ENCODE measurements around the gene USP22.

USP22 gene

DNA sequence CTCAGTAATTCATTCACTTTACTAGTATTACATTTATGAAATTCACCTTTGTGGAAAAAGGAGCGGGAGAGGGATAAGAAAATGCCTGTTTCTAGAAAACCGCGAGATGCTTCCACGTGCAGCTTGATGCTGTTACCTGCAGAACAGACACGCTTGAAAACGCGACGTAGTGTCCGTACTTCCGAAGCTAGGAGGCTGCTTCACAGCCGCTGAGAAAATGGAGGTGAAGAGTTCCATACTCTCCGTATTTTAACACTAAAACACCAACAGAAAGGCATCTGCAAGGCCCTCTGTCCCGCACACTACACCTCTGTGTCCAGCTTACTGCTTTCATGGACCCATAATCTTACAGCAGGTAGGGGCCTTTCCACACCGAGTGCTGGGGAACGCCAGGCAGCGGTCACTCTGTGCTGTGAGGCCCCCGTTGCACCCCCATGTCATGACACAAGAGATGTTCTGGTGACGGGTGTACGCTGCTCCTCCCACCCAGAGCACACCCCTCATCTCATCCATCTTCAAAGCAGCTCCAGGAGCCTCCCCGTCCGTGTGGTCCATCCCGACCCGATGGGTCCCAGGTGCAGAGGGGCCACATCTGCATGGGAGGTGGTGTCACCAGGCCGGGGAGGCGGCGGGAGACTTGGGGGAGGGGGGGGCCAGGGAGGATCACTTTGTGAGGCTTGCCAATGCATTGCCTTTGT lies 40.4 kb downstream of the USP22 start:
- in situ Hi-C loops (cut with MboI; ENCODE audit: low sequenced_read_pairs) = no loop called here

DNA sequence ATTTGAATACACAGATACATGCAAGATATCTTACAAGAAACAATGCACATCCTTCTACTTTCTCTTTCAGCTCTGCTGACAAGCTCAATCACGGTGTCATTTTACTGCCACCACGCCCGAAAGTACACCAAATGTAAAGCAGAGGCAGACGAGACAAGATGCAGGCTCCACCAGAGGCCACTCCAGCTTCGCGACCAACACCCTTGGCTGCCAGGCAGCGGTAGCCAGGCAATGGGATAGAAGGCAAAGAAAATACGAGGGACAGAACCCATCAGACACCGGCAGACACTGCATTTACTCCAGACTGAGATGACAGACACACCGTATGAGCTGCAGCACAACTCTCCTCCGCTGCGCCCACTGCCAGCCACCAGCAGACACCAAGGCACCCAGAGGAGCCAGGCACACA lies 41.0 kb downstream of the USP22 start:
- in situ Hi-C loops (cut with MboI; ENCODE audit: low sequenced_read_pairs) = no loop called here

DNA sequence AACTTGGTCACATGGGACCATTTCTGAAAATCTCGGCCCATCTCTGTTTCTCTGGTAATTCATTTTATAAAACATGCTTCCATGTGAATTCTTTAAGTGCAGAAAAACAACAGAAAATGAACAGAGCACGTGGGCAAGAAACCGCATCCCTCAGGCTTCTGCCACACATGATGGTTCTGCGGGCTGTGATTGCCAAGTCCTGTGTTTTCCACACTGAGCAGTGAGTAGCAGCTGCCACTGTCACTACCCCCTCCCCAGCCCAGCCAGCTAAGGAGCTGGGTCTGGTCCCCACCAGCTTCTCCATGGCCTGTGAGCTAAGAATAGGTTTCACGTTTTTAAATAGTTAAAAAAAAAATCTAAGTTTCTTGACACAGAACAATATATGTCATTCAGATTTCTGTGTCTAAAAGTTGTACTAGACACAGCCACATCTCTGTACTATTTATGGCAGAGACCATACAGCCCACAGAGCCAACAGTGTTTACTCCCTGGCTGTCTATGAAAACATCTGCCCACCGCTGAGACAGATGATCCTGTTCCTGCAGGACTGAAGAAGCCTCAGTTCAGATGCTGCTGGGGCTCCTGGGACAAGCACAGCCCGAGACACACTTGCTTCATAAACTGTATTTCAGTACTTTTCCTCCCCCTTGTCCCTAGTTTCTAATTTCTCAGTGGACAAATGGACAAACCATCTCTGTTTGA lies 41.5 kb downstream of the USP22 start:
- in situ Hi-C loops (cut with MboI; ENCODE audit: low sequenced_read_pairs) = no loop called here

DNA sequence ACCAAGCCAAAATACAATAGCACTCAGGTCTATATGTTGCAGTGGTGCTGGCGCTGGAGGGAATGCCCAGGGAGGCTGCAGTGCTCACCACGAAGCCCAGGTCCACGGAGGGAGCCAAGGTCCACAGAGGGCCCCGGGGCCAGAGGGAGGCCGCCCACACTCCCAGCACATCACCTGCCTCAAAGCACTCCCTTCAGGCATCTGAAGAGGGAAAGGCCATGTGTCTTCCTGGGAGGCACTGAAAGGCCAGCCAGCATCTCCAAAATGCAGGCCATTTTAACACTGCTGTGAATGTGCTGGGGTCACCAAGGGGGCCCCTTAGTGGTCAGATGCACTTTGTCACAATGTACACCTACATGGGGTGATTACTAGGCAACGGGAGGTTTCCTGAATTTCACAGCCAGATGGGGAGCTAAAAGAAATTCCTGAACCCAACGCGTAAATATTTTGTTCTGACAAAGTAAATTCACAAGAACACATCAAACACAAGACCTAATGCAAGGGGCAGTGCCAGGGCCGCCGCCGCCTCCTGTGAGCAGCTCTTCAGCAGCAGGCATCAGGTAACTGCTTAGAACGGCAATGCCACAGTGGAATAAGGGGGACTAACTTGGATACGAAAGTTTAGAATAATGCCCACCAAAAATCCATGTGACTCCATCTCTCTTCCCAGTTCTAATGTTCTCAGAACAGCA lies 42.8 kb downstream of the USP22 start:
- in situ Hi-C loops (cut with MboI; ENCODE audit: low sequenced_read_pairs) = no loop called here

DNA sequence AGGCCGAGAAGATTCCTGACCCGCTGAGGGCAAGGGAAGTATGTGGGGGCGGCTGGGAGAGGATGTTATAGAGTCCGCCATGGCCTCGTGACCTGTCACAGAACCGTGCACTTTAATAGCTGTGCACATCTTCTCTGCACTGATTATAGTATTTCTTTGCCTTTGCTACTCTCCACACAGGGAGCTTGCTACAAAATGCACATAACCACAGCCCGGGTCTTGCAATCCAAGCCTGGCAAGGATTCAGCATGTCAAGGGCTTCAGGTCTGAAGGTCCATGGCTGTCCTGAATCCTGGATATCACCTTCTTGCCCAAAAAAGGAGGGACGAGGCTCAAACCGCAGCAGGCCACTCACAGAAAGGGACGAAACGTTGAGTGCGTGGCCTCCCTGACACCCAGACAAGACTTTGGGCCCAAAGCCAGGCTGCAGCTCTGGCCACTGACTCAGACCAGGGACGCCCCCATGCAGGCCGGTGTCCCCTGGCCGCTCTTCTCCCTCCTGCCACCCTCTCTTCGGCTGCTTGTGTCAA lies 43.7 kb downstream of the USP22 start:
- in situ Hi-C loops (cut with MboI; ENCODE audit: low sequenced_read_pairs) = no loop called here

DNA sequence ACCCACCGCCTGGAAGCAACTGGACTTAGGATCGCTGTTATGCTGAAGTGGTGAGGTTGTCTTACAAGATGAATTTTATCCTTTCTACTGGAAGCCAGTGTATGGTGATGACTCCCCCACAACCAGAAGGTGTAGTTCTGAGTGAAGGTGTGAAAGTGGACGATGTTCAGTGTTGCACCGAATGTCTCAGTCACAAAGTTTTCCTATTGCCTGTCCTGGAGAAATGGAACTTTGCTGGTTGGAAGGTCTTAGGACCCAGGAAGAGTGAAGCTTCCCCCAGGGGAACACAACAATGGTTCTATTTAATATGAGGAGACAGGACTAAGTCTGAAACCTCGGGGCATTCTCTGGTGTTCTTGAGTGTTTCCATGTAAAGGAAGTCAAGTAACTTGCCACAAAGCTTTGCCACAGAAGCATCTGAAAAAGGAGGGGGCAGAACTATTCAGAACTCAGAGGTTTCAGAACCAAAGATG lies 44.2 kb downstream of the USP22 start:
- in situ Hi-C loops (cut with MboI; ENCODE audit: low sequenced_read_pairs) = no loop called here

DNA sequence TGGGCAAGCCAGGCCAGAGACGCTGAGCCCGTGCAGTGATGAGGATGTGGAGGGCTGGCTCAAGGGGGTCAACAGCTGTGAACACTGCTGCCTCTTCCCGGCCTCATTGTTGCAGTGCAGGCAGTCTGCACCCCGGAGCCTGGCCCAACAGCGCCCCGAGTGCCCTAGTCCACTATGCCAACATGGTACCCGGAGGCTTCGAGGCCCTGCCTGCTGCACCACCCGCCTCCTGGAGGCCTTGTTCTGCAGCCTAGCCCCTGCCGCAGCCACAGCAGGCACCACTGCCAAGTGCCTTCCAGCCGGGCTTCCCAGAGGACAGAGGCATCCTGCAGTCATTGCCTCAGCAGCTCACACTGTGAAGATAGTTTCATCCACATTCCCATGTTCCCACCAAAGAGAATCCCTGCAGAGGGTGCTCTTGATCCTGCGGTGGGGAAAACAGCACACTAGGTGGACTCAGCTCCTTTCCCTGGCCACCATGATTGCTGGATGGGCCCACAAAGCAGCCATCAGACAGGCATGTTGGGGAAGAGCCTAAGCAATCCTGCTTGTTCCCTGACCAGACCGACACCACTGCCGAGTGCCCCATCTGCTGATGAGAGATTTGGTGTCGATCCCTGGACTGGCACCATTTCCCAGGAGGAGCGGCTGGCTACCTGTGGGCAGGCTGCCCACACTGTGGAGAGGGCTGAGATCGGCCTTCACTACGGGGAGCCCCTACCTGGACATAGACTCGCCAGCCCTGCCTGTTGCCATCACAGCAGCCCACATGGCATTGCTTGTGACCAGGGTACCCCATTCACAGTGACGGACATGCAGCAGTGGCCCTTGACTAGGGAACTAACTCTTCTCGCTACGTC lies 44.9 kb downstream of the USP22 start:
- in situ Hi-C loops (cut with MboI; ENCODE audit: low sequenced_read_pairs) = no loop called here

DNA sequence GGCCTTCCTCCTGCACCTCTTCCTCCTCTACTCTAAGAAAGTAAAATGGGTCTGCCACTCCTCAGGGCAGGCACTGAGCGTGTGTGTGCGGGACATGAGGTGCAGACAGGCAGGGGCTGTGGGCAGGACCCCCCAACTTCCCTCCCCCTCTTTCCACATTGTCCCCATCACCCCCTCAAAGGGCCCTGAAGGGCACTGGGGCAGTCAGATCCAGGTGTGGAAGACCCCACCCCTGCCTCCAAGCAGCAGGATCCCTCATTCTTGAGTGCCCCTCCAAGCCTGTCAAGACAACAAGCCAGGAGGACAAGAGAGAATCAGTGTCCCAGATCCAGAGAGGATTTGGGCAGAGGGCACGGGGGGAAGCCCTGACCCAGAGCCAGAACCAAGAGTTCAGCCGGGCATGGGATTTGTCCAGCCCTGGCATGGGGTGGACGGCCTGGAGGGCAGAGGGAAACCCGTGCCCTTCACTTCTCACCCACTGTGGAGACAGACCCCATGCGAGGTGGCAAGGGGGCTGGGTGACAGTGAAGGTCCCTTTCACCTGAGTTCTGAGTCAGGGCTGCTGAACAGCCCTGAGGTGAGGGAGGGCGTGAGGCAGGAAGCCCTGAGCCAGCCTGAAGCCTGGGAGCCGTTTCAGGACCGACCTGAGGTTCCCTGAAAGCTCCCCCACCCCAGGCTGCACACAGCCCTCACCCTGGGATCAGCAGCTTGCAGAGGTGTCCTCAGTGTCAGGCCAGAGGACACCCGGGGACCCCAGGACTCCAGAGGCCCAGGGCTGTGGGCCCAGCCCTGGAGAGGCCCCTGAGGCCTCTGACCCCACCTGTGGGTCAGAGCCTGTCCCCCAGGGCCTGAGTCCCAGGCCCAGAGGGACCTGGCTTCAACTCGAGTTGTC lies 45.8 kb downstream of the USP22 start:
- in situ Hi-C loops (cut with MboI; ENCODE audit: low sequenced_read_pairs) = no loop called here

DNA sequence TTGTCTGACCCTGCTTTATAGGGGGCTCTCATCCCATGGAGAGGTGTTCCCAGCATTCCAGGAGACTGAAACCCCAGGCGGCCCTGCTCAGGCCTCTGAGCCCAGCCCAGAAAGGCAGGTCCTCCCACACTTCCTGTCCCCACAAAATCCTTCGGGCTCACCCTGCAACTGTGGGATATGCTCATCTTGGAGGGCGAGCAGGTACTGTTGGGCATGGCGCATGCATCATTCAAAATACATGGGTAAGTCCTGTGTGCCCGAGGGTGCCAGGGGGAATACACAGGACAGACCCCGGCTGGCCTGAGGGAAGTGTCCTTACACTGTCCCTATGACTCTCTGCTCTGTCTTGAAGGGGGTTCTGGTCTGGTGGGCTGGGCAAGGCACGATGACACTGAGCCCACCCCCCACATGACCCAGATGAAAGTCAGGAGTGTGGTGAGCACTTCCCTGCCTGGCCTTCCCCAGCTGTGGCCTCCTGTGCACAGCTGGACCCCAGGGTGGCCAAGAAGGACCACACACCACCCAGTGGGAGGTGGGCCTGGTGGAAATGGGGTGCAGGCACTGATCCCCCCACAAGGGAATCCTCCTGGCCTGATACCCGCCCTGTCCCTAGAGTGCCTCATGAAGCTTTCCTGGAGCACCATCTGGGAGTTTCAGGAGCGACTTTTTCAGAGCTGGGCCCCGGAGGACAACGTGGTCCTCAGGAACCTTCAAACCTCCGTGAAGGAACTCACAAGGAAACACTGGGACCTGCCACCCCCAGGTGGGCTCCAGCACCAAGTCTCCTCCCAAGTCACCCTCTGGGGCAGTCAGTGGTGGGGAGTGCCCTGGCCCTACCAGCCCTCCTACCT lies 46.7 kb downstream of the USP22 start:
- in situ Hi-C loops (cut with MboI; ENCODE audit: low sequenced_read_pairs) = no loop called here

DNA sequence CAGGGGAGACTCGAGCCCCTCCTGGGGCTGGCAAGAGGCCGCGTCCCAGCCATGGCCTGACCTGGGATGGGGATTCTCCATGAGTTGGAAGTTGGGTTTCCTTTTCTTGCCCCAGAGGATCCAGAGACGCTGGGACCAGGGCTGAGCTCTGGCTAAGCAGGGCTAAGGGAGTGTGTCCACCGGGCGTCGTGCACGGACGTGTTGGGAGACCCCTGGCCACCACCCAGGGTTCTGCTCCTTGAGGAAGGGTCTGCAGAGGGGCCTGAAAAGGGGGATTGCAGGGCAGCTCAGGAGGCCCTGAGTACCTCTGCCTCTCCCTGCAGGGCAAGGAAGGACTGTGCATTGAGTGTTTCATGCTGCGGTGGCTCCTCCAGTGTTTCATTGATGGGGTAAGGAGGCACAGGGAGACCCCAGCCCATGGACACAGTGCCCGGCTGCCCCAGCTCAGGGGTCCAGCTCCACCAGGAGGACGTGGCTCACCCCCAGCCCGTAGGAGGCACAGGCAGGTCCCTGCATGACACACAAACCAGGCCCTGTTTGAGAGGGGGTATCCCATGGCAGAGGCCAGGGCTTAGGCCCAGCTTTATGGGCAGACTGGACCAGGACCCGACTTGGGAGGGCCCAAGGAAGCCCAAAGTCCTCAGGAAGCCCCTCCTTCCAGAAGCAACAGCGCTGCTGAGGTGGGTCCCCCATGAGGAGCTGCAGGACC lies 47.5 kb downstream of the USP22 start:
- in situ Hi-C loops (cut with MboI; ENCODE audit: low sequenced_read_pairs) = no loop called here

DNA sequence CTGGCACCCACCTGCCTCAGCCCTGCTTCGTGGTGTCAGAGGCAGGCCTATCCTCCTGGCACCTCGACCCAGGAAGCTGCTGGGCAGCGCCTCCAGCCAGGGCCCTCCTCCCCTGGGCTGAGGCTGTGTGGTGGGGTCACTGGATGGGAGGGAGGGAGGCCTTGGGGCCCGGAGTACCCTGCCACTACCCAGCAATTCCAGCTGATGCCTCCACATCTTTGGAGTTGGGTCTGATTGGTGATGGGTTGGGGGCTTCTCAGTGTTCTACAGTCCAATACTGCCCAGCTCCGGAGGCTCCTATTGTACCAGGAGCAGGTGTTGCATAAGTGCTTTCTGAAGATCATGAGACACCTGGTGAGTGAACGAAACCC lies 48.0 kb downstream of the USP22 start:
- in situ Hi-C loops (cut with MboI; ENCODE audit: low sequenced_read_pairs) = no loop called here

DNA sequence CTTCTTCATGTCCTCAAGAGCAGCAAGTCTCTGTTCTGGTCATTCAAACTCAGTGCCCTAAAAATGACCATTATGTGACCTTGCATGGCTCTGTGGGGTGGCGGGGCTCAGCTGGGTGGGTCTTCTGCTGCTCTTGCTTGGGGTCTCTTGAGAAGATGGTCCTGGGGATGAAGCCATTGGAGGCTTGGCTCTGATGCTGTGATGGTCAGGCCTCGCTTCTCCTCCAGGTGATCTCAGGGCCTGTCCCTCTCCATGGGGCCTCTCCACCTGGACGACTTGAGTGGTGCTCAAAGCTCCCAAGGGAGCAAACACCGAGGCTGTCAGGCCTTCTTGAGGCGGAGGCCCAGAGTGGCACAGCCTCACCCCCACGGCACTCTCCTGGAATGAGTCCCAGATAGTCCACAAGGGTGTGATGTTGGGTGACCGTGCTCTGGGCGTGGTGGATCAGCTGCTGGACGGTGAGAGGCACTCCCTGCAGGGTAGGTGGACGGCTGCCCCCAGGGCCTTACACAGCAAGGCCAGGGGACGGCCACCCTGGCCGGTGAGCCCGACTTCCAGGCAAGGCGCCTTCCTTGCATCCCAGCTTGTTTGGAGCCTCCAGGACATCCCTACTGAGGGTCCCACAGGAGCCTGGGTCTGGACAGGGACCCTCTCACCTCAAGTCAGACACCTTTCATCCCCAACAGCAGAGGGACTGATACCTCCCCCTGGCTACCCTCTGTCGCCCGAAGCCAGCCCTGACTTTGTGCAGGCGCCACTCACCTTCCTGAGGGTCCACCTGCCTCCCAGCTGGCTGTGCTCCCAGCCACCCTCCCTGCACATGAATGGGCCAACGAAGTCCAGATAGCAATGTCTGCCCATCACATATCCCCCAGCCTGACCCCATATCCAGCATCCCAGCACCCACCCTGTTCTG lies 48.7 kb downstream of the USP22 start:
- in situ Hi-C loops (cut with MboI; ENCODE audit: low sequenced_read_pairs) = no loop called here

DNA sequence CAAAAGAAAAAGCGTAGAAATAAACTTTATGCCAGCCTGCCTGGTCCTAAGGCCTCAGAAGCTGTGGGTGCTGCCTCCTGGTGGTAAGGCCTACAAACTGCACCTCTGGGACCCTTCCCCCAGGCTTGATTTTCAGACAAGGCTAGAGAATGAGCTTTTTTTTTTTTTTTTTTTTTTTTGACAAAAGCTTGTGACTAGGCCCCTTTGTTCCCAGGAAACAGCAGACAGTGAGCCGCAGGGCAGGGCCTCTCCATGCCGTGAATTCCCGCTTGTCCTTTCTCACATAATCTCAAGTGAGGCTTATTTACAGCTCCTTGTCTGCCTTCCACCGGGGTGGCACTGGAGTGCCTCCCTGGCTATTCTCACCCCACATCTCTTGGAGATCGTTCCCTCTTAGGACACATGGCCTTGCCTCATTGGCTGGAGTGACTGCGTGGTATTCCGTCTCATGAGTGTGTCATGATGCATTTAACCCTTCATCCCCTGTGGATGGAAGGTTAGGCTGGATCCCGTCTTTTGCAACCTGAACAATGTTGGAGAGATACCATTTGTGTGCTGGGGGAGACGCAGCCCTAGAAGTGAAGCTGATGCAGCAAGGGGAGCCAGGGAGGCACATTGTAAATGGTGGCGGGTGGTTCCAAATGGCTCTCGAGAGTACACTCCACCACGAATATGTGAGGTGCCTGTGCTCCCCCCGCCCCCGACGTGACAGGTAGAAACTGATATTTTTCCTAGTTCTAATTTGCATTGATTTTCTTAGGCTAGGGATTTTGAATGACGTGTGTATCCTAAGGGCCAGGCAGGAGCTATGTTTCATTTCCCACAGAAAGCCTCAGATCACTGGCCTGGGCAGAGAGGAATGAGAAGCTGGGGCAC lies 49.6 kb downstream of the USP22 start:
- in situ Hi-C loops (cut with MboI; ENCODE audit: low sequenced_read_pairs) = no loop called here

DNA sequence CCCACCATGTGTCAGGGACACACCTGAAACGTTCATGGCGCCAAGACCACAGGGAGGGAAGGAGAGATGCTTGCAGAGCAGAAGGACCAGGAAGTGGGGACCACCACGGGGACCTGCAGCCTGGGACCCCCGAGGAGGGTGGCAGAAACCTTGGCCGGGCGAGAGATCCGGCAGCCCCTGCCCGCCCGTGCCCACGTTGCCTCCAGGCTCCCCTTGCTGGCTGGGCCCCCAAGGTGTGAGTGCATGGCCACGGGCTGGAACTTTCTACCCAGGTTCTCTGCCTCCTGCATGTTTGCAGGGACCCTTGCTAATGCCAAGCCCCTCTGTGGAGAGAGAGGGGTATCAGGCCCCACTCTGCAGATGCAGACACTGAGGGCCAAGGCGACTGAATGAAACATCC lies 50.4 kb downstream of the USP22 start:
- in situ Hi-C loops (cut with MboI; ENCODE audit: low sequenced_read_pairs) = no loop called here

DNA sequence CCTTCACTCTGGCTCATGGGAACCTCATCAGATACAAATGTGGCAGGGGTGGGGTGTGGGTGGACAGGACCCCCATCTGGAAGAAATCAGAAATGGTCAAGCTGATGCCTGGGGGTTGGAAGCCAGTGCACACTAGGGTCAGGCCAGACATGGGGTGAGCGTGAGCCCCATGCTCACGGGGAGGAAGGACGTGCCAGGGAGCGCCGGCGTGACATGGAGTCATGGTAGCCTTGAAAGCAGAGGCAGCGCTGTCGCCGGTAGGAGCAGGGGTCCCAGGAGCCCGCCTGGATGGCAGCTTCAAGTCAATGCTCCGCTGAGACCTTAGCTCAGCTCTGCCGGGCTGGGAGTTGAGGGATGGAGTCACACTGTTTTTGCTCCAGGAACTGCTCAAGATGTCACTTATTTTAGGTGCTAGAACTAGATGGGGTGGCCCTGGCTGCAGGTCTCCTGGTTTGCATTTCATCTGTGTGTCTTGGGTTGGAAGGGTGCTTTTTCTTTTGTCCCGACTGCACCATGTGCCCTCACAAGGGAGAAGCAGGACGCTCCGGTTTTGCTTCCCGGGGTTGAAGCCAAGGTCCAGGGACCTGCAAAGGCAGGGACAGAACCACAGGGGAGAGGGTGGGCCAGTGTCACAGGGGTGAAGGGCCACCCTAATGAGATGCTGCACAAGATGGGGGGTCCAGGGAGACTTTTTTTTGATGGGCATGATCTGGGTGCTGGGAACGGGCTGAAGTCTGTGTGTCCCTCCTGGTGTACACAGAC lies 51.4 kb downstream of the USP22 start:
- in situ Hi-C loops (cut with MboI; ENCODE audit: low sequenced_read_pairs) = no loop called here
